GM18519 (cell line): ENCODE measurements around the gene CDH5.

Experiments used
- ATAC-seq: cut with Tn5 transposase; IDR thresholded peaks from one replicate; pipeline ENCODE4 v1.9.1; 2021; ENCODE audit warnings: mild to moderate bottlenecking, moderate library complexity; ENCODE audit not compliant: unreplicated experiment, low FRiP score

The CDH5 gene

GRCh38 chr16:66372078-66372897, 5.8 kb downstream of the CDH5 start:
- ATAC-seq = no peak

GRCh38 chr16:66372898-66373155, 6.3 kb downstream of the CDH5 start:
- ATAC-seq = no peak

- no peak for ATAC-seq
Observed at GRCh38 chr16:66373667-66374066, 7.2 kb downstream of the CDH5 start.

DNA sequence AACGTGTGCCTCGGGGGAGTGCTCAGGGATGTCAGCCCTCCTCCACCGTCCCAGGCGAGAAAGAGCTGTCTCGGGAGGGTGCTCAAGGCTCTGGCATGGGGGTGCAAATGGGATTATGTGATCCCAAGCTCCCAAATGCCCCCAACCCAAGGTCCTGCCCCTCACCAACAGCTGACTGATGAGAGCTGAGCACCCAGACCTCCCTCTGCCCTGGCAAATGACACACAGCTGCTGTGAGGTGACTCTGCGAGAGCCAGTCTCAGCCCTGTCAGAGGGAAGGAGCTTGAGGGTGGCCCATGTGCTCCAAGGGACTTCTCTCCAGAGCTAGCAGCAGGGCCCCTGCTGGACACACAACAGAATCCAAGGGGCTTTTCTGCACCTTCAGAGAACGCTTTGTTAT, 7.7 kb downstream of the CDH5 start:
- ATAC-seq = no peak

- no peak for ATAC-seq
Observed at GRCh38 chr16:66375451-66375850, 9.0 kb downstream of the CDH5 start.

- no peak for ATAC-seq
Observed at GRCh38 chr16:66376114-66376513, 9.6 kb downstream of the CDH5 start.

DNA sequence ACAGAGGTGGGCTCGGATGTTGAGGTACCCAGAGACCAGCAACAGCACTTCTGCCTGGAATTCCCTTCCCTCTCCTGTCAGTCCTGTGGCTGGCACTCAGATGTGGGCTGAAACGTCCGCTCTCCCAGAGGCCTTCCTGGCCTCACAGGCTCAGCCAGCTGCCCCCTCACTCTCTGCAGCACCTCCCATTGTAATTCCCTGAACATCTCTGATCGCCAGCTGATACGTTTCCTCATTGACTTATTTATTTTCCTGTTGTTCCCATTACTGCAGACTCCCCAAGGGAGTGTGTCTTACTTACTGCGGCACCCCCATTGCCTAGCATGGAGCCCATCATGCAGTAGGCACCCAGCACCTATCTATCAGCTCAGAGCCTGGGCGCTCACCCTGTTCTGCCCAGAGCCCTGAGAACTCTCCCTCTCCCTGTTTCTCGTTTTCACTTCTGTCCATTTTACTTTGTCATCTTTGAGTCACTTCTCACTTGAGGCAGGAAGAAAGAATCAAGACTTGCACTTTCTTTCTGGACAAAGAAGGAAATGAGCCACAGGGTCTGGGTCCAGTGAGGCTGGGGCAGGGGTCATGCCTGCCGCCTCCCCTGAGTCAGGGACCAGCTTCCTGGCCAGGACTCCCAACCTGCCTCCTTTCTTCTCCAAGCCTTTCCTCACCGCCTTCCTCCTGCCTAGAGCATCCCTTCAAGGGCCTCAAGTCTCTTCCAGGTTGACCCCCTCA, 10.2 kb downstream of the CDH5 start:
- no peak for ATAC-seq

GRCh38 chr16:66377324-66377723, 10.8 kb downstream of the CDH5 start:
- ATAC-seq = no peak

DNA sequence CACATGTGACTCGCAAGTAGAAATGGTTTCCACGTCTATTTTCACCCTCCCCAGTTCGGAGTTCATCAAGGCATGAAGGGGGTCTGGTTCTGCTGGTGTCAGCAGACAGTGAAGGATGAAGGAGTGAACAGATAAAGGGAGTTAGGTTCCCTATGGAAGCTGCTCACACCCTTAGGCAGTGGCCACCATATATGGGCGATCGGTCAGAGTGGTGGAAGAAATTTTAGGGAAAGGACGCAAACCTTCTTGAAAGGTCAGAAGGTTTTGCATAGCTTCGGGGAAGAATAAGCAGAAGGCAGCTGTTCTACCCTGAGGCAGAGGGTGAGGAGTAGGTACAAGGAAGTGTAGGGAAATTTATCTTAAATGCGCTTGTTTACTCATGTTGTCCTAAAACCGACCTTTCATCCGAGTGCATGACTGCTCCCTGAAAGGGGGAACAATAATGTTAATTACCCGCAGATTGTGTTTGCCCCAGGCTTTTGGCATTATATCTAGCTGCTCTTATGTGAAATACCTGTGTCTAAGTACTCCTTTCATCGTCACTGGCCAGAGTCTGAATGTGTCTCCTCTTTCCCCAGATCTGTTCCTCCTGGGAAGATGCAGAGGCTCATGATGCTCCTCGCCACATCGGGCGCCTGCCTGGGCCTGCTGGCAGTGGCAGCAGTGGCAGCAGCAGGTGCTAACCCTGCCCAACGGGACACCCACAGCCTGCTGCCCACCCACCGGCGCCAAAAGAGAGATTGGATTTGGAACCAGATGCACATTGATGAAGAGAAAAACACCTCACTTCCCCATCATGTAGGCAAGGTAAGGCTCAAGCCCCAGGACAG, 12.5 kb downstream of the CDH5 start:
- ATAC-seq = no peak

DNA sequence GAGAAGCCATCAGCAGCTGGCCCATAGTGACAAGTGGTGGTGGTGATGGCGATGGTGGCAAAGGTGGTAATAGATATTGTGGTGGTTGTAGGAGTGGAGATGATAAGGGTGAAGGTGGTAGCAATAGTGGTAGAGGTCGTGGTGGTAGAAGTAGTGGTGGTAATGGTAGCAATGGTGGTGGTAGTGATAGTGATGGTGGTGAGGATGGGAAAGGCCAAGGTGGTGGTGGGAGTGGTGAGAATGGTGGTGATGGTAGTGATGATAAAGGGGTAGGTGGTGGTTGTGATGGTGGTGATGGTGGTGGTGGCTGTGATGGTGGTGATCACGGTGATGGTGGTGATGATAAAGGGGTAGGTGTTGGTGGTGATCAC, 13.1 kb downstream of the CDH5 start:
- no peak for ATAC-seq

DNA sequence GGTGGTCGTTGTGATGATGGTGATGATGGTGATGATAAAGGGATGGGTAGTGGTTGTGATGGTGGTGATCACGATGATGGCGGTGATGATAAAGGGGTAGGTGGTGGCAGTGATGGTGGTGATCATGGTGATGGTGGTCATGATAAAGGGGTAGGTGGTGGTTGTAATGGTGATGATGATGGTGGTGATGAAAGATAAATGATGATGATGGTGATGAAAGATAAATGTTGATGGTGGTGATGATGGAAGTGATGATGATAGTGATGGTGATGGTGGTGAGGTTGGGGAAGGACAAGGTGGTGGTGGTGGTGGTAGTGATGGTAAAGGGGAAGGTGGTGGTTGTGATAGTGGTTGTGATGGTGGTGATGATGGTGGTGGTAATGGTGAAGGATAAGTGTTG, 13.9 kb downstream of the CDH5 start:
- no peak for ATAC-seq

DNA sequence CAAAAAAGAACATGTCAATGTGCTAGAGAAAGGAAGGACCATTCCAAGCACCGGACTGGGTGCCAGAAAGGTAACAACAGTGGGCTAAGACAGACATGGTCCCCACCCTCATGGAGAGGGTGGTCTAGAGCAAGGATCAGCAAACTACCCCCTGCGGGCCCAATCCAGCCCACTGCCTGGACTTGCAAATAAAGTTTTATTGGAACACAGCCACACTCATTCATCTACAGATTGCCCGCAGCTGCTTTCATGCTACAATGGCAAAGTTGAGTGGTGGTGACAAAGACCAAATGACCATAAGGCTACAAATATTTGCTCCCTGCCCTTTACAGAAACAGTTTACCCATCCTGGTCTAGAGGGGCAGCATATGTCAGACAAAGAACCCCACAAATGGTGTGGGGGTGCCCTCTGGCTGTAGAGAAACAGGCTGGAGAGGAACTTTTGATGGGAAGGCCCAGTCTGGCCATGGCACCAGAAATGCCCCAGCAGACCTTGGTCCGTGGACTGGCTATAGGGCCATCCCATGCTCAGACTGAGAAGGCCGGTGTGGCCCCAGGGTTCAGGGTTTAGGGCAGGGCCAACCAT, 15.2 kb downstream of the CDH5 start:
- no peak for ATAC-seq

- no peak for ATAC-seq
Observed at GRCh38 chr16:66382171-66382965, 15.9 kb downstream of the CDH5 start.

- ATAC-seq = no peak
Observed at GRCh38 chr16:66382966-66383299, 16.4 kb downstream of the CDH5 start.

GRCh38 chr16:66383551-66383950, 17.1 kb downstream of the CDH5 start:
- no peak for ATAC-seq

DNA sequence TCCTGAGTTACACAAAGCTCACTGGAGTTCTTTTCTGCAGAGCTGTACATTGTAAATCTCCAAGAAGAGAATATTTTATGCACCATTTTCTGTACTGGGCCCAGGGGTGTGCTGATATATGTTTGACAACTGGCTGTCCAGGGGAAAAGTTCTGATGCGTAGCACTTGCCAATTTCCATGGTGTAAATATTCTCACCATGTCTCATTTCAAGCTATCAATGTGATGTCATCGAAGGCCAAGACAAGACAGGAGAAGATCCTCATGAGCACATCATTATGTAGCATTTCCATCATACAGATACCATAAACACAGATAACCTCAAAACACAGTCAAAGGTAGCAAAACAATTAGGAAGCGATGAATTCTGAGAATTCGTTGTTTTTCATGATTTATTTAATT, 18.9 kb downstream of the CDH5 start:
- no peak for ATAC-seq

DNA sequence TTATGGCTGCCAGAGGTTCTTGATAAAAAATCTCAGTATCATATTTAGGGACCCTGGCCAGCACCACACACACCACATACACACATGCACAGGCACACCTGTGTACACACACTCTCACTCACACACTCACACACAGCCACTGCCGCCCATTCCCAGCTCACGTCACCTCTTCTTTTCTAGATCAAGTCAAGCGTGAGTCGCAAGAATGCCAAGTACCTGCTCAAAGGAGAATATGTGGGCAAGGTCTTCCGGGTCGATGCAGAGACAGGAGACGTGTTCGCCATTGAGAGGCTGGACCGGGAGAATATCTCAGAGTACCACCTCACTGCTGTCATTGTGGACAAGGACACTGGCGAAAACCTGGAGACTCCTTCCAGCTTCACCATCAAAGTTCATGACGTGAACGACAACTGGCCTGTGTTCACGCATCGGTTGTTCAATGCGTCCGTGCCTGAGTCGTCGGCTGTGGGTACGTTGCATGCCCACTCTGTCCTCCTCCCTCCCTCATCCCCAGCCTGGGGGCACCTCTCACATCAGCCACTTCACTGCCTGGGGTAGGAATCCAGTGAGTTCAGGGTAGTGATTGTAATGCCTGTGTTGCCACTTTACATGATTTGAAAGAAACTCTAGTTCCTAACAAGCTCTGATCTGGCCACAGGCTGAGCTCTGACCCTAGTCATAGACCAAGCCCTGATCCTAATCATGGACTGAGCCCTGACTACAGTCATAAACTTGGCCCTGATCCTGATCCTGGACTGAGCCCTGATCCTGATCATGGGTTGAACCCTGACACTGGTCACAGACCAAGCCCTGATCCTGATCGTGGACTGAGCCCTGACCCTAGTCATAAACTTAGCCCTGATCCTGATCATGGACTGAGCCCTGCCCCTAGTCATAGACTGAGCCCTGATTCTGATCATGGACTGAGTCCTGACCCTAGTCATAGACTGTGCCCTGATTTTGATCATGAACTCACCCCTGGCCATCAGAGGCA, 20.4 kb downstream of the CDH5 start:
- ATAC-seq = no peak

DNA sequence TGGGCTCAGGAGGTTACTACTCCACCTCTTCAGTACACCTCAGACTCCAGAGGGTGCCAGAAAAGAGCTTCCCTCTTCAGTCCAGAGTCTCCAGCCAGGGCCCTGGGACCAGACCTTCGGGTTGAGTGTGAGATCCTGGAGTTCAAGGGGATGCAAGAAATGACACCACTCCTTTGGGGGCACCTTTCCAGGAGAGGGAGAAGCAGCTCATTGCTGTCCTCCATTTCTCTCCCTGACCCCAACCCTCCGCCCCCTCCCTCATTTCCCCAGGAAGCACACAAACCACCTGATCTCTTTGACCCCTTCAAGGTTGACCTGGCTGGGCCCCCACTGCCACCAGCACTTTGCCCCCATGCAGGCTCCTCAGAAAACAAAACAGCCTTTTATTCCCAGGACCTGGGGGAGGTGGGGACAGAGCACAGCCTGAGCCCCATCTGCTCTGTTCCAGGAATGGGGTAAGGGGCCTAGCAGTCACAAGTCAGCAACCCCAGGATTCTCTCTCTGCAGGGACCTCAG, 21.4 kb downstream of the CDH5 start:
- no peak for ATAC-seq
